ENCODE results near the gene POU3F1. TPM values are rescaled to one million over a fixed set of nuclear protein-coding genes. Genes with fewer than 3 reads are reported as not detected.

POU3F1 gene
- total and polyA plus RNA-seq, 10 of the 15 experiments (the other 5 are each of a cell fraction or from before 2014, with no cell fraction given): 0.04 to 0.53 (median 0.10) TPM; not detected in 3

- Histone ChIP-seq H3K4me2 (ENCODE audit: control insufficient read depth, insufficient read depth) (peak overlapping the region; percentile 71), H3K27me3 (replicated peaks in 1 of 2; ENCODE audit: control insufficient read depth in 2 of 2, insufficient read depth in 2 of 2, low read length in 1 of 2) (no peaks in the 10 kb centered on the region), H3K9ac (ENCODE audit: control insufficient read depth, insufficient read depth, low read length) (peak overlapping the region; percentile 21; the same call in 1 of the 2 replicates), H3K36me3 (ENCODE audit: control insufficient read depth in 2 of 2, insufficient read depth in 2 of 2, low read length in 1 of 2) (no peaks in the 10 kb centered on the region), H4K20me1 (ENCODE audit: control insufficient read depth, insufficient read depth) (no peaks in the 10 kb centered on the region), H3K27ac (ENCODE audit: control insufficient read depth, insufficient read depth) (peak overlapping the region; percentile 71), H3K4me3 (no peak overlapping the region), H3K4me1 (ENCODE audit: control insufficient read depth, insufficient read depth, low read length) (peaks cover 15% of the 10 kb centered on the region), H3K9me3 (replicated peaks; ENCODE audit: control insufficient read depth, insufficient read depth, low read length) (no peaks in the 10 kb centered on the region), H2AFZ (ENCODE audit: control insufficient read depth, low read depth, low read length) (no peak overlapping the region), H3K79me2 (ENCODE audit: control insufficient read depth, insufficient read depth, low read length) (no peaks in the 10 kb centered on the region)
- in situ Hi-C loops (cut with MboI): no loop called here
- ChIA-PET SMC1A (ENCODE audit: uncharacterized antibody, unreplicated experiment) (interaction anchor here (0.6 to 4.3 kb wide), 14 partner anchors 9 to 532 kb away, joined by 3 to 51 read pairs (median 5); partner anchors contain the start of gene POU3F1), POLR2A (interaction anchor here (0.5 to 3.2 kb wide), 9 partner anchors 9 to 1045 kb away, joined by 3 to 13 read pairs (median 5); partner anchors contain the start of gene POU3F1), CTCF (interaction anchor here (0.9 to 3.9 kb wide), 13 partner anchors 9 to 90 kb away, joined by 3 to 71 read pairs (median 4); partner anchors contain the start of gene POU3F1), RAD21 (ENCODE audit: unreplicated experiment) (interaction anchor here (0.7 to 8.9 kb wide), 12 partner anchors 9 to 446 kb away, joined by 3 to 73 read pairs (median 6); partner anchors contain the start of gene POU3F1)
- DNase-seq (ENCODE audit: low read depth, low spot score) (no peak), ATAC-seq (peak; percentile 4; the same call in 1 of the 3 replicates), FAIRE-seq (no peak)
- intact Hi-C loops (cut with micrococcal nuclease; ENCODE audit: unreplicated experiment): loop anchor here (5.0 kb wide), 1 partner anchor 110 kb away; no protein-coding TSS in a partner anchor
- no TSS peak for BruUV-seq (replicated peaks)
- WGBS (ENCODE audit: insufficient coverage, insufficient replicate concordance, low lambda C conversion rate, missing lambda C conversion rate): 47% methylated on average over 6 of the region's 6 CpGs
- TF ChIP-seq PKNOX1 (IDR thresholded peaks at IDR 0.05) (no peak), SMAD5 (IDR thresholded peaks at IDR 0.05; ENCODE audit: low read depth) (no peak), JUNB (IDR thresholded peaks at IDR 0.05) (no peak), IRF3 (IDR thresholded peaks at IDR 0.05) (no peak), KDM1A (IDR thresholded peaks at IDR 0.05; ENCODE audit: borderline replicate concordance) (no peak), ZNF217 (IDR thresholded peaks at IDR 0.05) (no peak), IRF5 (IDR thresholded peaks at IDR 0.05; ENCODE audit: borderline replicate concordance) (no peak), EED (IDR thresholded peaks at IDR 0.05; ENCODE audit: low read depth) (no peak), ZNF687 (IDR thresholded peaks at IDR 0.05) (no peak), HDGF (IDR thresholded peaks at IDR 0.05) (no peak), MLLT1 (IDR thresholded peaks at IDR 0.05) (no peak), RAD21 (IDR thresholded peaks at IDR 0.05; ENCODE audit: insufficient read depth, low read depth, low read length) (no peak), SPI1 (IDR thresholded peaks at IDR 0.05; ENCODE audit: borderline replicate concordance, insufficient read depth, low read depth, low read length) (no peak)
Measured at GRCh38 chr1:38062361-38063288, 16.0 kb upstream of the POU3F1 start.

All from GM12878 (cell line).